ENCODE results near the gene LRRC61.

LRRC61 gene

GRCh38 chr7:150357771-150358427 lies 34.7 kb downstream of the LRRC61 start:
- DNase-seq = no peak

GRCh38 chr7:150358433-150358832 lies 35.3 kb downstream of the LRRC61 start:
- no peak for DNase-seq

- no peak for DNase-seq
Measured at GRCh38 chr7:150358988-150359621, 36.0 kb downstream of the LRRC61 start.

- no peak for DNase-seq
Measured at GRCh38 chr7:150359622-150360362, 36.6 kb downstream of the LRRC61 start.

- no peak for DNase-seq
Measured at GRCh38 chr7:150360363-150361058, 37.4 kb downstream of the LRRC61 start.

GRCh38 chr7:150361402-150361801 lies 38.2 kb downstream of the LRRC61 start:
- DNase-seq = no peak

GRCh38 chr7:150361807-150362621 lies 38.9 kb downstream of the LRRC61 start:
- DNase-seq = no peak

GRCh38 chr7:150363370-150363769 lies 40.2 kb downstream of the LRRC61 start:
- no peak for DNase-seq

GRCh38 chr7:150363872-150364271 lies 40.7 kb downstream of the LRRC61 start:
- DNase-seq = no peak

GRCh38 chr7:150365194-150365593 lies 42.0 kb downstream of the LRRC61 start:
- DNase-seq = no peak

- DNase-seq = no peak
Measured at GRCh38 chr7:150365673-150366398, 42.7 kb downstream of the LRRC61 start.

GRCh38 chr7:150367677-150368095 lies 44.5 kb downstream of the LRRC61 start:
- DNase-seq = no peak

- peak; percentile 95 for DNase-seq
Measured at GRCh38 chr7:150368096-150368883, 45.1 kb downstream of the LRRC61 start, which contains the start of gene REPIN1. Gene REPIN1, plus strand, starts transcription at chr7:150368822. Its CDS starts 890 bp downstream, at chr7:150369712.

GRCh38 chr7:150368884-150369747 lies 46.0 kb downstream of the LRRC61 start:
- peak; percentile 50 for DNase-seq

GRCh38 chr7:150369748-150370501 lies 46.8 kb downstream of the LRRC61 start:
- no peak for DNase-seq

GRCh38 chr7:150370612-150371071 lies 47.5 kb downstream of the LRRC61 start:
- no peak for DNase-seq

GRCh38 chr7:150371131-150371995 lies 48.2 kb downstream of the LRRC61 start:
- no peak for DNase-seq

GRCh38 chr7:150371996-150372270 lies 48.8 kb downstream of the LRRC61 start:
- no peak for DNase-seq

Data from NCI-H2029 (cell line).